Gastroesophageal sphincter (tissue), 4 donors: ENCODE measurements around the gene CD226. TPM values are rescaled to one million over a fixed set of nuclear protein-coding genes. Genes with fewer than 3 reads are reported as not detected.
"Not testable (repeated sequence)": the region's sequence is repeated elsewhere in the genome, so short reads cannot be mapped to it uniquely, and the experiment has no call there.

ENCODE experiments used
- ATAC-seq: fragments of 150-250 bp; one replicate; pipeline ENCODE4 v1.9.1; 2016; ENCODE audit warnings: mild to moderate bottlenecking, moderate library complexity
- H3K27ac ChIP-seq, 4 donors: fragments of 200-600 bp; sonication (generic) in 3 of 4; 1 replicate in 3 of 4; 2 replicates in 1 of 4; pipeline ENCODE4 v1.5.1; 2016 to 2019
- H3K27me3 ChIP-seq: fragments of 200-600 bp; sonication (generic); one replicate; pipeline ENCODE4 v1.5.1; 2019
- H3K36me3 ChIP-seq, 2 donors: fragments of 200-600 bp; sonication (generic); one replicate each; pipeline ENCODE4 v1.5.1; 2019; ENCODE audit warnings: control low read depth in 1 of 2
- H3K4me1 ChIP-seq, 3 donors: fragments of 200-600 bp; sonication (generic); 1 replicate in 2 of 3; 2 replicates in 1 of 3; pipeline ENCODE4 v1.5.1; 2016 to 2019; ENCODE audit warnings: control low read depth in 2 of 3
- H3K4me3 ChIP-seq, 2 donors: fragments of 200-600 bp; sonication (generic); one replicate each; pipeline ENCODE4 v1.5.1; 2019; ENCODE audit warnings: mild to moderate bottlenecking in 1 of 2, moderate library complexity in 1 of 2
- H3K9me3 ChIP-seq, 3 donors: fragments of 200-600 bp; sonication (generic); one replicate each; pipeline ENCODE4 v1.5.1; 2017 to 2019; ENCODE audit warnings: control low read depth in 2 of 3
- EP300 ChIP-seq: sonication (generic); formaldehyde crosslinking; IDR thresholded peaks from one replicate; pipeline ENCODE4 v1.6.1; 2017; ENCODE audit warnings: antibody characterized with exemption, mild to moderate bottlenecking
- POLR2A ChIP-seq, 2 donors: fragments of 450-650 bp; IDR thresholded peaks; one replicate each; pipeline ENCODE4 v1.6.1; 2017; ENCODE audit warnings: antibody characterized with exemption in 2 of 2, mild to moderate bottlenecking in 2 of 2, moderate library complexity in 1 of 2
- POLR2AphosphoS5 ChIP-seq: sonication (generic); formaldehyde crosslinking; IDR thresholded peaks from one replicate; pipeline ENCODE4 v1.6.1; 2017; ENCODE audit warnings: antibody characterized with exemption
- WGBS, 2 donors: methylation state at CpG; one replicate each; pipeline ENCODE4 v1.1.5; 2018; ENCODE audit warnings: low coverage in 1 of 2; 5-methylcytosine and 5-hydroxymethylcytosine counted together
- total RNA-seq, 4 donors: library from RNA; depleted of rRNA; stranded (reverse); fragments of >200 nt; gene quantifications; one replicate each; pipeline ENCODE4 v1.1.0, GENCODE V29; 2016
- TF ChIP-seq, protein P1 (sequence below), 4 experiments: fragments of 200-600 bp in 2 of 4; fragments of 450-650 bp in 2 of 4; sonication (generic) in 1 of 4; IDR thresholded peaks; one replicate each; pipeline ENCODE4 v1.5.1; 2017 to 2019; ENCODE audit warnings: antibody characterized with exemption in 4 of 4, mild to moderate bottlenecking in 2 of 4, moderate library complexity in 2 of 4

Gene CD226
- total RNA-seq, 4 donors from 2014 or later, result 0.66 to 2.8 (median 0.87) TPM

- WGBS, 2 donors, result 84 to 100% methylated on average over 1 to 4 of the region's 5 CpGs
- ATAC-seq, result no peak
- Histone ChIP-seq H3K9me3 (no peaks in the 10 kb centered on the region), H3K4me1 (no peaks in the 10 kb centered on the region), H3K4me3 (no peak overlapping the region), H3K27me3 (no peaks in the 10 kb centered on the region), H3K27ac (no peak overlapping the region), H3K36me3 (no peaks in the 10 kb centered on the region)
- TF ChIP-seq EP300 (no peak), POLR2AphosphoS5 (no peak)
- TF ChIP-seq, protein P1, sequence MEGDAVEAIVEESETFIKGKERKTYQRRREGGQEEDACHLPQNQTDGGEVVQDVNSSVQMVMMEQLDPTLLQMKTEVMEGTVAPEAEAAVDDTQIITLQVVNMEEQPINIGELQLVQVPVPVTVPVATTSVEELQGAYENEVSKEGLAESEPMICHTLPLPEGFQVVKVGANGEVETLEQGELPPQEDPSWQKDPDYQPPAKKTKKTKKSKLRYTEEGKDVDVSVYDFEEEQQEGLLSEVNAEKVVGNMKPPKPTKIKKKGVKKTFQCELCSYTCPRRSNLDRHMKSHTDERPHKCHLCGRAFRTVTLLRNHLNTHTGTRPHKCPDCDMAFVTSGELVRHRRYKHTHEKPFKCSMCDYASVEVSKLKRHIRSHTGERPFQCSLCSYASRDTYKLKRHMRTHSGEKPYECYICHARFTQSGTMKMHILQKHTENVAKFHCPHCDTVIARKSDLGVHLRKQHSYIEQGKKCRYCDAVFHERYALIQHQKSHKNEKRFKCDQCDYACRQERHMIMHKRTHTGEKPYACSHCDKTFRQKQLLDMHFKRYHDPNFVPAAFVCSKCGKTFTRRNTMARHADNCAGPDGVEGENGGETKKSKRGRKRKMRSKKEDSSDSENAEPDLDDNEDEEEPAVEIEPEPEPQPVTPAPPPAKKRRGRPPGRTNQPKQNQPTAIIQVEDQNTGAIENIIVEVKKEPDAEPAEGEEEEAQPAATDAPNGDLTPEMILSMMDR (IDR thresholded peaks at IDR 0.05), result no peak
Observed at GRCh38 chr18:69946608-69947155, 991 bp downstream of the CD226 start.

- no peaks in the 10 kb centered on the region for H3K27me3 ChIP-seq
- WGBS, 2 donors, result 98 to 100% methylated on average over 3 to 8 of the region's 11 CpGs
- no peaks in the 10 kb centered on the region for H3K36me3 ChIP-seq
- H3K9me3 ChIP-seq, result no peaks in the 10 kb centered on the region
- no peak overlapping the region for H3K27ac ChIP-seq
- H3K4me1 ChIP-seq, result no peaks in the 10 kb centered on the region
- ATAC-seq, result no peak
- TF ChIP-seq POLR2A (IDR thresholded peaks at IDR 0.05) (no peak), EP300 (no peak), POLR2AphosphoS5 (no peak)
- TF ChIP-seq, protein P1 (IDR thresholded peaks at IDR 0.05), result no peak
- H3K4me3 ChIP-seq, result no peak overlapping the region
Observed at GRCh38 chr18:69945220-69946114, 2.2 kb downstream of the CD226 start.

DNA sequence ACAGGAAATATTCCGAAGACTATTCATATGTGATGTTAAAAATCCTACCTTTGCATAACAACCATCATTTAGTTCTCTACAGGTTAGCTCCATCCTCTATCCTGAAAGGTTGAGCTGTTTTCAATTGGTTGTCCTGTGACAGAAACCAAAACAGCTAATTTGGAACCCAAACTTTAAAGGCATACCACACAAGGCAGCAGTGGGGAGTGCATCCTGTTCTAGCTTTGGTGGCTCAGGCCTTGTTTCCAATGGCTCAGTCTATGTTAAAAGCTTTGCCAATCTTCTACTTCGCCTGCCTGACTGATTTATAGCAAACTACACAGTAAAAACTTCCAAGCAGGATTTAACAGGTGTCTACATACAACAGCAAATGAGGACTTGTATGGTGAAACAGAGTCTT is 3.2 kb downstream of the CD226 start:
- WGBS, 2 donors, result 83 to 100% methylated on average over 1 to 2 of the region's 2 CpGs
- H3K36me3 ChIP-seq, result no peaks in the 10 kb centered on the region
- no peak for ATAC-seq

GRCh38 chr18:69943021-69943420 is 4.7 kb downstream of the CD226 start:
- Histone ChIP-seq H3K27ac (no peak overlapping the region), H3K27me3 (no peaks in the 10 kb centered on the region), H3K4me1 (no peaks in the 10 kb centered on the region), H3K9me3 (no peaks in the 10 kb centered on the region), H3K4me3 (no peak overlapping the region), H3K36me3 (no peaks in the 10 kb centered on the region)
- WGBS, 2 donors, result 71 to 93% methylated on average over 1 to 3 of the region's 3 CpGs
- TF ChIP-seq POLR2A (IDR thresholded peaks at IDR 0.05) (no peak), EP300 (no peak), POLR2AphosphoS5 (no peak)
- TF ChIP-seq, protein P1 (IDR thresholded peaks at IDR 0.05), result no peak
- ATAC-seq, result no peak

More for the DNA sequence above, 3.2 kb downstream of the CD226 start:
- Histone ChIP-seq H3K27me3 (no peaks in the 10 kb centered on the region), H3K4me1 (no peaks in the 10 kb centered on the region), H3K9me3 (no peaks in the 10 kb centered on the region), H3K27ac (no peak overlapping the region), H3K4me3 (no peak overlapping the region)
- TF ChIP-seq, protein P1 (IDR thresholded peaks at IDR 0.05), result no peak
- TF ChIP-seq EP300, result no peak
- TF ChIP-seq POLR2A (IDR thresholded peaks at IDR 0.05), result no peak
- no peak for TF ChIP-seq POLR2AphosphoS5

DNA sequence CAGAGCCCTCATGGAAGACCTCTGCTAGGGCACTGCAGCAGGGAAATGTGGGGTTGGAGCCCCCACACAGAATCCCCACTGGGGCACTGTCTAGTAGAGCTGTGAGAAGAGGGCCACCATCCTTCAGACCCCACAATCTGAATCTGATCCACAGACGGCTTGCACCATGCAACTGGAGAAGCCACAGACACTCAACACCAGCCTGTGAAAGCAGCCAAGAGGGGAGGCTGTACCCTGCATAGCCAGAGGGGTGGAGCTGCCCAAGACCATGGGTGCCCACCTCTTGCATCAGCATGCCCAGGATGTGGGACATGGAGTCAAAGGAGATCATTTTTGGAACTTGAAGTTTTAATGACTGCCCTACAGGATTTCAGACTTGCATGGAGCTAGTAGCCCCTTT is 6.5 kb downstream of the CD226 start:
- Histone ChIP-seq H3K36me3 (no peaks in the 10 kb centered on the region), H3K9me3 (no peaks in the 10 kb centered on the region), H3K4me3 (no peak overlapping the region), H3K4me1 (no peaks in the 10 kb centered on the region), H3K27me3 (no peaks in the 10 kb centered on the region), H3K27ac (no peak overlapping the region)
- WGBS, 2 donors, result no CpG with 5 or more reads among the region's 1 CpG
- no peak for TF ChIP-seq EP300
- TF ChIP-seq, protein P1 (IDR thresholded peaks at IDR 0.05), result no peak
- no peak for TF ChIP-seq POLR2A (IDR thresholded peaks at IDR 0.05)
- TF ChIP-seq POLR2AphosphoS5, result no peak
- ATAC-seq, result no peak

DNA sequence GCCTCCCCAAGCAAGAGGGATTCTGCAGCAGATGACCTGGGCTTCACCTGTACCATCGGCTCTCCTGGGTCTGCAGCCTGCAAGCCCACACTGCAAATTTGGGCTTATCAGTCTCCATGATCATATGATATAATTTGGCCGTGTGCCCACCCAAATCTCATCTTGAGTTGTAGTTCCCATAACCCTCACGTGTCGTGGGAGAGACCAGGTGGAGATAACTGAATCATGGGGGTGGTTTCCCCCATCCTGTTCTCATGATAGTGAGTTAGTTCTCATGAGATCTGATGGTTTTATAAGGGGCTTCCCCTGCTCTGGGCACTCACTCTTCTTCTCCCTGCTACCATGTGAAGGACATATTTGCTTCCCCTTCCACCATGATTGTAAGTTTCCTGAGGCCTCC is 7.9 kb downstream of the CD226 start:
- not testable (repeated sequence) for H3K9me3 ChIP-seq, H3K4me3 ChIP-seq, H3K4me1 ChIP-seq, H3K27ac ChIP-seq, ATAC-seq, H3K36me3 ChIP-seq, H3K27me3 ChIP-seq
- 90 to 95% methylated on average over 2 to 3 of the region's 4 CpGs for WGBS, 2 donors
